ENCODE measurements around the gene USP34.

Gene USP34

DNA sequence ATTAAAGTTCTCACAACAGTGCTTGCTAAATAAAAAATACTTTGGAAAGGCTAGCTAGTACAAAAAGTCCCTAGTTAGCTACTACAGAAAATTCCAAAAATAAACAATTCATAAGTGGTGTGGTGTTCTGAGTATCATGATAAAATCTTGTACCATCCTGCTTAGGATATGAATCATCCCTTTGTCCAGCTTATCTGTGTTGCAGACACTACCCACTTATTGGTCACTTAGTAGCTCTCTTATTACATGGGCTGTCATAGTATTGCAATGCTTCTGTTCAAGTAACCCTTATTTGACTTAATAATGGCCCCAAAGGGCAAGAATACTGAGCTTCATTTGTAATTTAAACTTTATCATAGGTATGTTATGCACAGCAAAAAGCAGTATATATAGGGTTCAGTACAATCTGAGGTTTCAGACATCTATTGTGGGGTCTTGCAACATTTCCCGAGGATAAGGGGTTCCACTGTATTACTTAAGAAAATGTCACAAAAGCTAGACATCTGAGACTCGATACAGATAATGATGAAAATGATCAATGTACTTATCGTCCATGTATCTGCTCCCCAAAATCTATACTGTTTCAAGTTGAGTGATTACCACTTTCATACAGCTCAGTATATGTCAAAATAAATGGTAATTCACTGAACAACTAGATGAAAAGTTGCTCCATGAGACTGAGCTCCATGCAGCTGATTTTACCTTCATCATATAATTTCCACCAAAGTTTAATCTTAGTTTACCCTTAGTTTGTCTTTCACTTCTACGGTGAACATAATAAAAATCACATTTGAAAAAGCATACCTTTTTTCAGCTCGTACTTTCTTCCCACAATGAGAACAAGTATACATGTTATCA lies 215.1 kb downstream of the USP34 start:
- Histone ChIP-seq H3K9me3 (ENCODE audit: control insufficient read depth, low read length) (no peaks in the 10 kb centered on the region), H3K27me3 (ENCODE audit: control insufficient read depth, insufficient read depth, low read length) (no peaks in the 10 kb centered on the region), H3K36me3 (ENCODE audit: control insufficient read depth, insufficient read depth, low read length) (no peaks in the 10 kb centered on the region), H3K4me1 (peaks cover 7% of the 10 kb centered on the region), H2AFZ (no peak overlapping the region), H3K27ac (no peak overlapping the region), H3K9ac (no peak overlapping the region), H3K79me2 (no peaks in the 10 kb centered on the region), H3K4me3 (ENCODE audit: low read depth, low read length) (no peak overlapping the region), H3K4me2 (ENCODE audit: low read length) (no peak overlapping the region)
- no peak for TF ChIP-seq CTCF (IDR thresholded peaks at IDR 0.05)

DNA sequence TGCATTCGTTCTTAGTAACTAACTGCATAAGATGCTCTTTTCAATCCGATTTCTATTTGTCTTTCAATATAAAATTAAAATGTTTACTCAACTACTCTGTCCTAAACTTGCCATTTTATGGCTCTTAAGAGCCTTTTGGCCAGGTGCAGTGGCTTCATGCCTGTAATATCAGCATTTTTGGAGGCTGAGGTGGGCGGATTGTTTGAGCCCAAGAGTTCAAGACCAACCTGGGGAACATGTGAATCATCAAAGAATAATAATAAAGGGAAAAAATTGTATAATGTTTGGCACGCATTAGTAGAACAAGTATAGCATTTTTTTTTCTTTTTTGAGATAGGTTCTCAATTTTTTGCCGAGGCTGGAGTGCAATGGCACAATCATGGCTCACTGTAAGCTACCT lies 216.4 kb downstream of the USP34 start:
- H3K4me1 ChIP-seq: peaks cover 7% of the 10 kb centered on the region
- no peaks in the 10 kb centered on the region for H3K79me2 ChIP-seq
- no peak overlapping the region for H3K4me2 ChIP-seq (ENCODE audit: low read length)
- H3K27me3 ChIP-seq (ENCODE audit: control insufficient read depth, insufficient read depth, low read length): no peaks in the 10 kb centered on the region
- H3K27ac ChIP-seq: no peak overlapping the region
- H3K4me3 ChIP-seq (ENCODE audit: low read depth, low read length): no peak overlapping the region
- TF ChIP-seq CTCF (IDR thresholded peaks at IDR 0.05): no peak
- no peak overlapping the region for H3K9ac ChIP-seq
- no peaks in the 10 kb centered on the region for H3K9me3 ChIP-seq (ENCODE audit: control insufficient read depth, low read length)
- no peaks in the 10 kb centered on the region for H3K36me3 ChIP-seq (ENCODE audit: control insufficient read depth, insufficient read depth, low read length)
- no peak overlapping the region for H2AFZ ChIP-seq

DNA sequence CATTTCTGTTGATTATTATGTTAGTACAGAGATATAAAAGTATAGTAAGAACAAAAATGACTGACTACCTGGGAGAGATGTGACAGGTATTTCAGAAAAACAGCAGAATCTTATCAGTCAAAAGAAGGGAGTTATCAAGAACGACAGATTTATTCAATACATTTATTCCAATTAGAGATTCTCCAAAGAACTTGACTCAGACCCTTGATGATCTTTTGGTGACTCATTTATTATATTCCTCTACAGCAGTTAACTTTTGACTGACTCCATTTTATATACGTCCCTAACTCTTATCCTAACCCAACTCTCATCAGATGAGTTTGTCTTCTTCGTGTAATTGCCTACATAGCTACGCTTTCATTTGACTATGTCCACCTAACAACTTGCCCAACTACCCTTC lies 217.8 kb downstream of the USP34 start:
- no peaks in the 10 kb centered on the region for H3K79me2 ChIP-seq
- no peak overlapping the region for H3K9ac ChIP-seq
- no peaks in the 10 kb centered on the region for H3K27me3 ChIP-seq (ENCODE audit: control insufficient read depth, insufficient read depth, low read length)
- H3K4me1 ChIP-seq: peaks cover 7% of the 10 kb centered on the region
- no peak overlapping the region for H3K4me2 ChIP-seq (ENCODE audit: low read length)
- TF ChIP-seq CTCF (IDR thresholded peaks at IDR 0.05): no peak
- H2AFZ ChIP-seq: no peak overlapping the region
- H3K9me3 ChIP-seq (ENCODE audit: control insufficient read depth, low read length): no peaks in the 10 kb centered on the region
- H3K36me3 ChIP-seq (ENCODE audit: control insufficient read depth, insufficient read depth, low read length): no peaks in the 10 kb centered on the region
- no peak overlapping the region for H3K4me3 ChIP-seq (ENCODE audit: low read depth, low read length)
- no peak overlapping the region for H3K27ac ChIP-seq

DNA sequence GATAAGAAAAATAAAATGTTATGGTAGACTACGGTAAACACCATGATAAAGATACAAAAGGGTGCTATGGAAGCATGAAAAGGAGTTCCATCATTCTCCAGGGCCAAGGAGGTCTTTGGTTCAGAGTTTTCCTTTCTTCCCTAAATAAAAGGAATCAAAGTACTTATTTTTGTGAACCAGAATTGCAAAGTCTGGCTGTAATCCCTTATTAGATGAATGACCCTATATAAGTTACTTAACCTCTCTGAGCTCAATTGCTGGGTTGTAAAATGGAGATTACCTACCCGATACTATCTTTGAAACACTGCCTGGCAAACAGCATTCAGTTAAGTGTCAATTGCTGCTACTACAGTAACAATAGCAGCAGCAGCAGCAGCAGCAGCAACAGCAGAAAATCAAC lies 218.9 kb downstream of the USP34 start:
- no peak overlapping the region for H3K27ac ChIP-seq
- peaks cover 7% of the 10 kb centered on the region for H3K4me1 ChIP-seq
- H3K9me3 ChIP-seq (ENCODE audit: control insufficient read depth, low read length): no peaks in the 10 kb centered on the region
- no peaks in the 10 kb centered on the region for H3K27me3 ChIP-seq (ENCODE audit: control insufficient read depth, insufficient read depth, low read length)
- no peak for TF ChIP-seq CTCF (IDR thresholded peaks at IDR 0.05)
- H2AFZ ChIP-seq: no peak overlapping the region
- no peak overlapping the region for H3K4me2 ChIP-seq (ENCODE audit: low read length)
- no peak overlapping the region for H3K9ac ChIP-seq
- no peaks in the 10 kb centered on the region for H3K36me3 ChIP-seq (ENCODE audit: control insufficient read depth, insufficient read depth, low read length)
- no peak overlapping the region for H3K4me3 ChIP-seq (ENCODE audit: low read depth, low read length)
- H3K79me2 ChIP-seq: no peaks in the 10 kb centered on the region

Measured in parathyroid adenoma (tissue), 2 donors.